HG03135 (cell line): ENCODE data around the gene SKIDA1.

Source experiments
- ATAC-seq: cut with Tn5 transposase; IDR thresholded peaks from one replicate; pipeline ENCODE4 v1.9.1; 2021; ENCODE audit warnings: mild to moderate bottlenecking, moderate library complexity; ENCODE audit not compliant: unreplicated experiment

SKIDA1 gene

DNA sequence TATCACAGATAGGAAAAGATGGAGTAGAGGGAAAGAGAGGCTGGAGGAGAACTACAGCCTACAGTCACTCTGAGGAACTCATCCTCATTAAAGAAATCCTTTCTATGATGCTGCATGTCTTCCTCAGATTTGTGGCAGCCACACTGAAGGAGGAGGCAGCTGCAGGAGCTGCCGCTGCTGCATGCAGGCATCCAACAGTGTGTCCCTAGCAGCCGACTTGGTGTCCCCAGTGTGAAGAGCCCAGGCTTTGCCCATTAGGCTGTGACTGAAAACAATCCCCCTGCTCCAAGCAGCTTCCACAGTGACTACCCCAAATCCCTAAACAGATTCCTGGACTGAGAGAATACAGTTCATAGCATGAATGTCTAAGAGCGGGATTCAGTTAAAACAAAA is 23.1 kb downstream of the SKIDA1 start:
- no peak for ATAC-seq

DNA sequence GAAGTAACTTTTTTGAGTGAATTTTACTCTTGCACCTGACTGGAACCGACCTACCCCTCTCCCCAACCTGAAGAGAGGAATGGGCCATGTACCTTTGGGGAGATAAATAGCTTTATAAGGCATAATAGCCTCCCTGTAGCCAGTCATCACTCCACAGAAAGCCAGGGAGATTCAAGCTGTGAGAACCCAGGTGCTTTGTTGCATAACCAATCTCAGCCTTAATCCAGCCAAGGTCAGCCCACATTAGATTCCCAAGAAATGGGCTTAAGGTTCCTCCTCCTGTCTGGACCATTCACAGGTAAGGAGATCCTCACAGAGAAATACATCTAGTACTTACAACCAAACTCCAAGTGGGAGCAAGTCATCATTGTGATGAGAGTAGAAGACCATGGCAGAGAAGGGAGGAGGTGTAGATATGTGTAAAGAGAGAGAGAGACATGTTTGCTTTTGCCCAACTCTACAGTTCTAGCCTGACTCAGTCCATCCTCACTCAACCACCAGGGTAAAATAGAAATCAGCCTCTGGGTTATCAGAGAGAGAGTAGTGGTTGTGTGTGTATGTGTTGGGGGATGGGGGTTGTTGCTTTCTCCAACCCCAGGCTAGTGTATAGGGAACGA is 23.6 kb downstream of the SKIDA1 start:
- no peak for ATAC-seq

DNA sequence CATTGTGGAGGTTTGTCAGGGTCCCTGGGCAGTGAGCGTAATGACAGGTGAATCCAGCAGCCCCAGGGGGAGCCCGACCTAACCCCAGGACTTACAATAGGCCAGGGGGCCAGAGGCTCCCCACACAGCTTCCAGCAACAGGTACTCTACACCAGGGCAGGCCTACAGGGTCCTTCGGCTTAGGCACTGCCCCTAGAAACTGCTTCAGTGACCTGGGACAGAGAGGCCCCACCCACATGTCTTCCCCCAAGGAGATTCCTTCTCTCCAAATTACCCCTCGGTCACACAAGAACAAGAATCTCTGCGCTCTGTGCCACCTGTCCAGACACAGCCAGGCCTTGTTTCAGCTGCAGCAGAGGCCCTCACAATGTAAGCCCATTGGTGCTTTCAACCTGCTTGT is 24.4 kb downstream of the SKIDA1 start:
- no peak for ATAC-seq

DNA sequence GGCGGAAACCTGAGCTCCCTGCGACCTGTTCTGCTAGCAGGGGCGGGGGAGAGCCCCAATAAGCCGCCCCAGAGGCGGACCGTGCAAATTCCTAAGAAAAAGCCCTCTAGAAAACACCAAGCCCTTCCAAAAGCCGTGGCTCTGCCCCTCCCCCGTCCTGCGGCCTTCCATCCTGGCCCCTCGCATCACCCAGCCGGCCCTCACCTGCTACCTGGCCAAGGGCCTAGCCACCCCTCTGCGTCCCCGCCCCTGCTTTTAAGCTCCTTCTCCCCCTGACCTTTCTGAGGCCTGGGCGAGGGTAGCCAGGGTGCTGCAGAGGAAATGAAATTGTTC is 24.9 kb downstream of the SKIDA1 start:
- ATAC-seq = no peak

DNA sequence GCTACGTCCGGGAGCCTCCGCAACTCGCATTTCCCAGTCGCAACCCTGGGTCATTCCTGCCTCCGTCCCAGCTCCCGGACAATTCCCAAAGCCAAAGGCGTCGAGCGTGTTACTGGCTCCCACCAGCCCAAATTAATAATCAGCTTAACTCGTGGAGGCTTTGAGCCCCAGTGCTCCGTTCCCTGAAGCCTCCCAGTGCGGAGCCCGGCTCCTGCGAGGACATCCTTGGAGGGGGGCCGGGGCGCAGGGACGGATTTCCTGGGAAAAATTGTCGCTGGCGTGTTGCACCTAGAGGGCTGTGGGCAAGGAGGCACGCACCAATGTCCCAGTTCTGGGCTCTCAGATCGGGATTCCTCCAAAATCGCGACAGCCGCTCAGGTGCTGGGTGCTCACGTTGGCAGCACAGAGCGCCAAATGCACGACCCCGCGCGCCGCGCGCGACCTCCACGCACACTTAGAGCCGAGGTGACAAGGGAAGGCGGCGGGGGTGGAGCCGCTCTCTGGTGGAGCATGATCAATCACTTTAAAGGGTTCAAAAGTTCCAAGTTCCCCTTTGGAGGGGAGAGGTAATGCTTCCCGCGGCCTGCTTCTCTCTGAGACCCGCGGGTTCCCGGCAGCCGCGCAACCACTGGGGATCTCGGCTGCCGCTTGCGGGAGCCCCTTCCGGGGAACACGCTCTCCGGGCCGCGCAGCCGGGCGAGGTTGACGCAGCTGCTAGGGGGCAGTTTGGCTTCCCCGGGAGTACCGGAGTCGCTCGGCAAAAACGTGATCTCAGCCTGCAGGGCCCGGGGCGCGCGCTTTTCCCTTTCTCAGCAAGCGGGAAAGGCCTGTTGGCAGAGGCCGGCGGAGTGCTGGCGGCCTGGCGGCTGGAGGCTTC is 25.5 kb downstream of the SKIDA1 start:
- no peak for ATAC-seq

DNA sequence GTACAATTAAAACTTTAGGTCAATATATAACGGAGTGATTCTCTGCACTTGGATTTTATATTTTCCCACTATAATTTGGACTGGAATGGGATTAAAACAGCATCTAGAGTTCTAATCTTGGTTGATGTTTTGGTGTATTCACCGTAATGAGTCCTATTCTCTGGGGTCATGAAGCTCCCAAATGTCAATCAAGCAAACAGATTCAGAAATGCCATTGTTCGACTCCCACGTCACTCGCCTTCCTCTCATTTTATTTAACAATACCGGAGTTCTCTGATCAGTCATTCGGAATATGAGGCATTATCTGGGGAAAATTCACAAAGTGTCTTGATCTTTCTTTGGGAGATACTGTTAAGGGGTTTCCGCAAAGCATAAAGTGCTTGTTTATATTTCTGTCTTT is 26.5 kb downstream of the SKIDA1 start:
- no peak for ATAC-seq

DNA sequence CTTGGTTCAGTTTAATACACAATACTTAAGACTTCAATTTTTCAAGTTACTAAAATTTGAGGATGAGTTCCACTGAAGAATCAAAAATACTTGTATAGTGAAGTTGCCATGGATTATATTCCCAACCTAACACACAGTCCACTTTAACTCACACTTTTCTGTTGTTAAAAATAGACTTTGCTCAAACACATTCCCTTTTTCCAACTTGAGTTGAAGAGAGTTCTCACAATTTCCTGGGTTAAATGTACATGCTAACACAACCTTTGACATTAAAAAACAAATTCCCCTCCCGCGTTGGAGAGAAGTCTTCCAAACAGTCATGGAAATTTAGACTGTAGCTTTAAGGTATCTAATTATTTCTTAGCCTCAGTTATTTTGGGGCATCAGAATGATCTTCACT is 27.1 kb downstream of the SKIDA1 start:
- no peak for ATAC-seq

DNA sequence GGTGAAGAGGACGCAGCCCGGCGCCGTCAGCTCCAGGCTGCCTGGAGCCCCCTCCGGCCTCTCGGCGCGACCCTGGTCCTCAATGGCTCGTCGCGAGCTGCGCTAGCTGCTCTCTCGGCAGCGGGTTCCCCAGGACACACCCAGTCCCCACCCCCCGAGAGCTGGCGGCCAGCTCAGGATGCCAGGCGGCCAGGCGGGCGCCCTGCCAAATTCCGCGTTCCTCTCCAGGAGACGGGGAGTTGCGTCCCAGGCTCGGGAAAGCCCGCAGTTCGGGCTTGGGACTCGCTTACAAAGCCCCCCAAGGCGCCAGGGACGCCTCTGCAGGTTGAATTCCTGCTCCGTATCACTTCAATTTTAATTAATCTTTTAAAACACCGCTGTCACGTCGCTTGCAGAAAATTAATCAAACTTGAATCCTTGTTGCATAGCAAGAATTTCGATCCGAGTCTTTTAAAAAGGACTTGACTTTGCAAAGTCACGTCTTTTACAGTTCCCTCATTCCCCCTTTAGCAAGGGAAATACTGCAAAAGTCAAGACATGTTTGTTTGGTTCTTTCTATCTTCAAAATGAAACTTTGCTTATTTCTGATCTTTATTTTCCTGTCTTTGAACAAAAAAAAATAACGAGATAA is 28.2 kb downstream of the SKIDA1 start:
- ATAC-seq = no peak

DNA sequence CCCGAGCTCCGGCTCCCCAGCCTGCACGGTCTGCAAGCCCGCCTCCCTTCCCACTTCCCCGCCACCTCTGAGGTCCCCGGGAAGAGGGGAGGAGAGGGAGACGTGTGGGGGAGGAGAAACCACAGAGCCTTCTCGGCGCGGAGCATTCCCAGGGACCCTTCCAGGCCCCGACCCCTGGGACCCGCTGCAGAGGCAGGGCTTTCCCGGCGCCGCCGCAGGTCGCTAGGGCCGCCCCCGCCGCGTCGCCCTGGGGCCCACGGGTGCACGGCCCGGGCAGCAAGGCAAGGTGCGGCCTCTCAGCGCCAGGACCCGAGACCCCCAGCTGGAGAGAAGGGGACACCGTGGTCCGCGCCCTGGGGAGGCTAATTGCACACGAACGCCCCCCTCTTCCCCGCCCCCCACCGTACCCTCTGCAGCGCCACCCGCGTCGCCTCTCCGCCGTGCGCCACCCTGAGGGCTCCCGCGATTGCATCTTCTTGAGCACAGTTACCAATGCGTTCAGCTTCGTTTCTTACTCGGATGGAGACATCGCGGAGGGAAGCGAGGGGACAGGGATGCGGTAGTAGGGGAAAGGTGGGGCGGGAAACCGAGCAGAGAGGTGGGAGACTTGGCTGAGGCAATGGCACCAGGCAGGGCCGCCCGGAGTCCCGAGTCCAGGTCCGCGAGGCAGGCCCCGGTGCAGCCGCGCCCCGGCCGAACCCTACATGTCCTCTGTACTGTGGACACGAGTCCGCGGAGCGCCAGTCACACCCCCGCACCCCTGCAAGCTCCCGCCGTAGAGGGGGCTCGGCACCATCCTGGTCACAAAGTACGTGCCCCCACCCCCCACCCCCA is 28.9 kb downstream of the SKIDA1 start:
- peak; percentile 46 for ATAC-seq

DNA sequence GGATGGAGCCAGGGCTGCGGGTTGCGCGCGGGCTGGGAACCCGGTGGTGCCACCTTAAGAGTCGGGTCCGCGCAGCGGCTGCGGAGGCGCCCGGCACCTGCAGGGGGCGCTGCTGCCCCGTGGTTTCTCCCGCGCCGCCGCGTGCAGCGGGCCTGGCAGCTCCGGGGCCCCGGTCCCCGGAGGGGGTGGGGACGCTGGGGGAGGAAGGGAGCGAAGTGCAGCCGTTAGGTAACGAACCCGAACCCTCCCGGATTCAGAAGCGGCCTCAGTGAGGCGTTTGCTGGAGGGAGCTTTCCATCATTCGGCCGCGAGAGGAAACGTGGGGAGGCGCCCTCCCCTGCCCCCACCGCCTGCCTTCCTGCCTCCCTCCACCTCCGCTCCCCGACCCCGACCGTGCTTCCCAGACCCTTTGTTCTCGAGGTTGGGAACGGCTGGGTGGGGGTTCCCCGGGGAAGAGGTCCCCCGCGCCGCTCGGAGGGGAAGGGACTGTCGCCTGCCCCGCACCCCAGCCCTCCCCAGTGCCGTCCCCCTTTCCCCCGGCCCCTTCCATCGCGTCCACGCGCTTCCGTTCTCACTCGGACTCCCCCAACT is 29.6 kb downstream of the SKIDA1 start:
- peak; percentile 83 for ATAC-seq

DNA sequence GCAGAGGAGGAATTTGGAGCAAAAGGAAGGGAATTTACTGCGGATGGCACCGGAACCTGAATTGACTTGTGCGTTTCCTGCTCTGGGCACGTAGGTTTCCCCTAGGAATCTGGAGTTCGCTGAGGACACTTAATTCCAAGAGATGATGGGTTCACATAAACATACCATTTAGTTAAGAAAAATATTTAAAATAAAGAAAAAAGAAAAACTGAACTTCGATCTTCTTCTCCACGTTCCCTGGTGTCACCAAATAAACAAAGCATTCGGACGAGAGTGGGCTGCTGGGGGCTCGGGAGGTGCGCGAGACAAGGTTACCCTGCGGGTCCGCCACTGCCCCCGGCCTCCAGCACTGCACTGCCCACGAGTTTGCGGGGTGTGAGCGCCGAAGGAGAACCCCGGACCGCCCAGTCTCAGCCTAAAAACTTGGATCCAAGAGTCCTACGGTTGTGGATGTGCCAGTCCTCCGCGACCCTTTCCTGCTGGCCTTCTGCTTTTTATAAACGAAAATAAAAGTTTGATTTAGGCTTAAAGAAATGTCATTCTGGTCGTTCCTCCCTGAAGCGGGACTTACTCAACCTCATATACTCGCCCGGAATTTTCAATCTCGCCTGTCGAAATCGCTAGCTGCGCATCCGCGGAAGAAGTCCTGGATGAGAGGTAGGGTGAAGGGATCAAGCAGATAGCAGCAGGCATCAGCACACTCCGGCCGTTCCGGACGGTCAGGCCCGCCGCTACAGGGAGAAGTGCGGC is 30.3 kb downstream of the SKIDA1 start:
- ATAC-seq = peak; percentile 1

DNA sequence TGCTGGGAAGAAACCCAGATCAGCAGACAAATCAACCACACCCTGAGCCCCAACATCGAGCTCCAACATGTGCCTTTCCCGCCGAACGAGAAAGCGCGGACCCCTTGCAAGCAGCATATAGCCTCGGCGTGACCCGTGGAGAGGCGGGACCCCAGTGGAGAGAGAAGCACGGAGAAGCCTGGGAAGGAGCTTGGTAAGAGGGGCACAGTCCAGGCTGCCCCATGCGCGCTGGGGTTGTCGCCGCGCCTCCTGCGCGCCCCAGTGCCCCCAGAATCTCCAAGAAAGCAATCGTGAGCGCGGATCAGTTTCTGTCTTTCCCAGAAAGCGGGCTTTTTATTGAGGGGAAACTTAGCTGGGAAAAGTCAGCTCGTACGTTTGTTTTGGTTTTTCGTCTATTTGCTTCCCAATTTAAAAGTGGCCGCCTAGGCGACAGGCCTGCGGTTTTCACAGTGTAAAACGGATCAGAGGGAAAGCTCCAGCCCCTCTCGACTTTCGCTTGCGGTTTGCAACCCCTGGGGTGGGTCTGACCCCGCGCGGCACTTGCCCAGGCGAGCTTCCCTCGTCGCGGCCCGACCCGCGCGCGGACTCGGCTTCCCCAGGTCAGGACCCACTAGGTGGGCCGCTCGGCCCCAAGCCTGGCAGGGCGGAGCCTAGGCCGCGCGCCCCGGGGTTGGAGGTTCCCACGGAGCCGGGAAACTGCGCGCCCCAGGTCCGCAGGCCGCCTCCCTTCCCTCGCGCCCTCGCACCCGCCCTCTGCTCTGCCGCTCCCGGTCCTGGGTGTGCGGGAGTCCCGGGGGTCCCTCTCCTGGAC is 31.1 kb downstream of the SKIDA1 start:
- no peak for ATAC-seq

DNA sequence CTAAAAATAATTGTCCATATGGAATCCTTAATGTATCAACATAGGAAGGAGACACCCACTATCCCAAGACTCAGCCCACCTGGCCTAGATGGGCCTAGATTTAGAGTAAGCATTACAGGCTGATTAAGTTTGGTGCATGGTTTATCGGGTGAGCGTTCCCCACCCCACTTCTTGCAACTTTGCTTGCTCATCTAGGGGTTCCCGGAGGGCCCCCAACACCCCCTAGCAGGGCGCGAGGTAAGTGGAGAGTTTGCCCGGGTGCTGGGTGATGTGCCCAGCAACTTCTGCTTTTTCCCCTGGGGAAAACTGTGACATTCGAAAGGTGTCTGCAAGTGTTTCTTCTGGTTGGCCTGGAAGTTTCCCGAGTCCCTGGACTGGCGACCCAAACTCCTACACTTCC is 31.7 kb downstream of the SKIDA1 start:
- ATAC-seq = no peak

DNA sequence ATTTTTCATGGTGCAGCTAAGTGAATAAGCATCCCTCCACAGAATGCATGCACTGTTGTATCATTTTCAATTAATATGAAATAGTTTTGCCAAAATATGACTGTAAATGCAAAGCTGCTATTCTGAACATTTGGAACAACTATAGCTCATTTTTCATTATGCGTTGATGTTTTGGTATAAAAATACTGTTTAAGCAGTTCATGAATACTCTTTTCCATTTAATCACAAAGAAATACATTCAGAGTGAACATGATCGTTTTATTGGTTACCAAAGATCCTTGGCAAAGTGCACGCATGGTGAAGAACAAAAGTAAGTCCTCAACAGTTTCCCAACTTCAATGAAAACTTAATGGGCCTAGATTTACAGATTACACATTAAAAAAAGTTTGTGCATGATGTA is 33.1 kb downstream of the SKIDA1 start:
- no peak for ATAC-seq

DNA sequence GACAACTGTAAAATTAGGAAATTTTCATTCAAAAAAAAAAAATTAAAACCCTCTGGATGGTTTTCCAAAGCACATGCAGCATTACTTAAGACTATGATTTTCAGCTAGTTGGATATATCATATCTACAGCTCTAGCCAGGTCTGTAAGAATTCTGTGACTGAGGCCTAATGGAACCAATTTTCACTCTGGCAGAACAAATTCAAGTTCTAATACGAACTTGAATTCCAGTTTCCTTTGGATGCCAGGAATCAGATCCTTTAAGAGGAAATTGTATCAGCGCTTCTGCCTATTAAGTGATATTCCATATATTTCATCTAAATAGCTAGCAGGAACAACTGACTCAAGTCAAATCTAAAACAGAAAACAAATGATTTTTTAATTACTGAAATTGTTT is 34.8 kb downstream of the SKIDA1 start:
- no peak for ATAC-seq

DNA sequence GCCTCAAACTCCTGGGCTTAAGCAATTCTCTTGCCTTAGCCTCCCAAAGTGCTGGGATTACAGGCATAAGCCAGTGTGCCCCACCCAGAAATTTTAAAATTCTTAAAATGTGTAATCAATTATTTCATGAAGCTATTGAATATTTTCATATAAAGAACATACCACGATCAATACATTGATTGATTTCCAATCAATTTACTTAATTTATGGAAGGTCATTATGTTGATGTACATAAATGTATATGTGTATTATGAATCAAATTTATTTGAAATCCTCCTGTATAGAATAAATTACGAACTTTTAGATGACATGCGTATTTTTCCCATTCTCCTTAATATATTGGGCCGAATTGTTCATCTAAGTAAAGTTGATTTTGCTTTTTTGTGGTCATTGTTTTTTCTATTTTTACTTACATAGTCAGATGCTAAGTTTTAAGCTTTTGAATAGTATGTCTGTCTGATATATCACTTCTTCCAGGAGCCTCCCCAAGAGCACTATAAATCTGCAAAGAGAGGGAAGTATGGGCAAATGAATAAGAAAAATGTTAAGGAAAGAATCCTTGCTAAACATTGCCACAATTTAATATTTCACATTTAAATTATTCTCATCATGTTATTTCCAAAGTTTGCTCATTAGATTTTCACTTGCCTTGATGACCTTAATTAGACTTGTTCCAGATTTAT is 35.3 kb downstream of the SKIDA1 start:
- ATAC-seq = no peak

DNA sequence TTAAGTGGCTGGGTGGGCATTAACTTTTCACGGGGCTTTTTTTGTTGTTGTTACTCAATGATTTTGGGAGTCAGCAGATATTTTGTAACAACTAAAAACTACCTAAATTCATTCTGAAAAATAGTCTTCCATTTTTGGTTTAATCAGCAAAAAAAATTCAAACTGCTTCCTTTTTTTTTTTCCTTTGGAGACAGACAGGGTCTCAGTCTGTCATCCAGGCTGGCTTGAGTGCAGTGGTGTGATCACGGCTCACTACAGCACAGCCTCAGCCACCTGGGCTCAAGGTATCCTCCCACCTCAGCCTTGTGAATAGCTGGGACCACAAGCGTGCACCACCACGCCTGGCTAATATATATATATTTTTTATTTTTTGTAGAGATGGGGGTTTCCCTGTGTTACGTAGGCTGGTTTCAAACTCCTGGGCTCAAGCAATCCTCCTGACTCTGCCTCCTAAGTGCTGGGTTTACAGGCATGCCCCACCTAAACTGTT is 36.5 kb downstream of the SKIDA1 start:
- ATAC-seq = no peak

DNA sequence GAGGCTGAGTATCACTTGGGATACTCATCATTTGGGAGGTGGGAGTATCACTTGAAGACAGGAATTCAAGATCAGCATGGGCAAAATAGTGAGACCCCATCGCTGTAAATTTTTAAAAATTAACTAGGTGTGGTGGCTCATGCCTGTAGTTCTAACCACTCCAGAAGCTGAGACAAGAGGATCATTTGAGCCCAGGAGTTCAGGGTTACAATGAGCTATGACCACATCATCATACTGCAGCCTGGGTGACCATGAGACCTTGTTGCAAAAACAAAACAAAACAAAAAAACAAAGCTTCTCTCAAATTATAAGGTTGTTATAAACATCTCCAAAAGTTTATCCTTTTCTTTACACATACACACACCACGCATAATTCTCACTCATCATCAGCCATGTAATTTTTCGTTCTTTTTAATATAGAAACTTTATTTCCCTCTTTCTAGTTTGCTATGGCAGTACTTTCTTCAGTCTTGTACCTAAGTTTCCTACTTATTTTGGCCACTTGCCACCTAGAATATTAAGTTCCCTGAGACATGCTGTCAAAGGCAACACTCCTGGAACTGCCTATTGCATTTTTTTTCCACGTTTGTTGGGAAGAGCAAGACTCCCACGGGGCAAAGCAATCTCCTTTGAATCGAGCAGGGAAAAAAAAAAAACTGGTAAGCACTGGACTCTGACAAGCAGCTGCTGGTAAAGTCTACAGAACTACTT is 37.1 kb downstream of the SKIDA1 start:
- ATAC-seq = no peak
